Measurements from ENCODE around the gene AP2S1.
"Not testable (repeated sequence)": the region's sequence is repeated elsewhere in the genome, so short reads cannot be mapped to it uniquely, and the experiment has no call there.

The AP2S1 gene

GRCh38 chr19:46850228-46851203 is at the start of gene AP2S1:
Gene AP2S1, minus strand, starts transcription at chr19:46850846. Its CDS starts 80 bp downstream, at chr19:46850766.
- in situ Hi-C loops (cut with MboI; ENCODE audit: low sequenced_read_pairs): loop anchor here (10.0 to 25.0 kb wide), 2 partner anchors 144 to 287 kb away; partner anchors contain the start of gene SAE1

DNA sequence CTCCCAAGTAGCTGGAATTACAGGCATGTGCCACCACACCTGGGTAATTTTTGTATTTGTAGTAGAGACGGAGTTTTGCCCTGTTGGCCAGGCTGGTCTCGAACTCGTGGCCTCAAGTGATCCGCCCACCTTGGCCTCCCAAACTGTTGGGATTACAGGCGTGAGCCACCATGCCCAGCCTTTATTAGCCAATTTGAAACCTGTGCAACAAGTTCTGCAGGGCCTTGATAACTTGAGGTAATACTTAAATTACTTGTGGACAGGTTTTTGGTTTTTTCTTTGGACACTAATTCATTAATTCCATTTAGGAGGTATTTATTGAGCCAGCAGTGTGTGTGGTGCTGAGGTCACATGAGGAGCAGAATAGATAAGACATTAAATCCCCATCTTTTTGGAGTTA is 49.7 kb upstream of the AP2S1 start:
- in situ Hi-C loops (cut with MboI; ENCODE audit: low sequenced_read_pairs): no loop called here

DNA sequence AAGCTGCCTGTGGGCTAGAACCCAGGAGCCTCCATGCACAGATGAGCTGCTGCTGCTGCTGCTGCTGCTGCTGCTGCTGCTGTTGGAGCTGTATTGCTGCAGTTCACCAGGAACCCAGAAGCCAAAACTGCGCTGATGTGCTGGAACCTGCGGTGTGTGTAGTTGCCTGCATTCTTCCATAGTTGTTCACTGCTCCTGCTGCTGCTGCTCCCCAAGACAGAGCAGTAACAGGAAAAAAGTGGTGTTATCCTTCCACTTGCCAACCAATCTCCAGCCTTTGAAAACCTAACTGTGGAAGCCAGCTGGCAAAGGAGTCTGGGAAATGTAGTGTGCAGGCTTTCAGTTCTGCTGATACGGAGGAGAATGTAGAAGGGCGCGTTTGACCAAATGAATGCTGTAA is 48.1 kb upstream of the AP2S1 start:
- in situ Hi-C loops (cut with MboI; ENCODE audit: low sequenced_read_pairs): no loop called here

- in situ Hi-C loops (cut with MboI; ENCODE audit: low sequenced_read_pairs): no loop called here
These were observed 45.6 kb upstream of the AP2S1 start for GRCh38 chr19:46896076-46896794.

GRCh38 chr19:46892252-46893179 is 41.9 kb upstream of the AP2S1 start:
- in situ Hi-C loops (cut with MboI; ENCODE audit: low sequenced_read_pairs): no loop called here

GRCh38 chr19:46890423-46891170 is 40.0 kb upstream of the AP2S1 start:
- in situ Hi-C loops (cut with MboI; ENCODE audit: low sequenced_read_pairs): no loop called here

DNA sequence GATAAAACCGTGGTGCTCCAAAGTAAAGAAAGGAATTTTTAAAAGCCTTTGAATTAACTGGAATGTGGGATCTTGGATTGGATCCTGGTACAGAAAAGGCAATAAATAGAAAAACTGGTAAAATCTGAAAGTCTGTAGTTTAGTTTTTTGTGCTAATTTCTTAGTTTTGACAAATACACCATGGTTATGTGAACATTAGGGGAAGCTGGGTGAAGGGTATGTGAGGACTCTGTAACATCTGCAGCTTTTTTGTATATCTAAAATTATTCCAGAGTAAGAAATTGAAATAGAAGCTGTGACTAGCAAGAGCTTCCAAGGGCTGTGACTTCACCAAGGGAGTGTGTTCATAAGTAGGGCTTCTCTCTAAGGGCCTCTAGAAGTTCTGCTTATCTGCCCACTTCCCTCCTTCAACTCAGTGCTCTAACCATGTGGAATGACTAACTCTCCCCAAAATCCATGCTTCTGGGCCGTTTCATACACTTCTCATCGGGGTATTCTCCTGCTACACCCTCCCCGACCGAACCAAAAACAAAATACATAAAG is 36.7 kb upstream of the AP2S1 start:
- in situ Hi-C loops (cut with MboI; ENCODE audit: low sequenced_read_pairs): no loop called here

DNA sequence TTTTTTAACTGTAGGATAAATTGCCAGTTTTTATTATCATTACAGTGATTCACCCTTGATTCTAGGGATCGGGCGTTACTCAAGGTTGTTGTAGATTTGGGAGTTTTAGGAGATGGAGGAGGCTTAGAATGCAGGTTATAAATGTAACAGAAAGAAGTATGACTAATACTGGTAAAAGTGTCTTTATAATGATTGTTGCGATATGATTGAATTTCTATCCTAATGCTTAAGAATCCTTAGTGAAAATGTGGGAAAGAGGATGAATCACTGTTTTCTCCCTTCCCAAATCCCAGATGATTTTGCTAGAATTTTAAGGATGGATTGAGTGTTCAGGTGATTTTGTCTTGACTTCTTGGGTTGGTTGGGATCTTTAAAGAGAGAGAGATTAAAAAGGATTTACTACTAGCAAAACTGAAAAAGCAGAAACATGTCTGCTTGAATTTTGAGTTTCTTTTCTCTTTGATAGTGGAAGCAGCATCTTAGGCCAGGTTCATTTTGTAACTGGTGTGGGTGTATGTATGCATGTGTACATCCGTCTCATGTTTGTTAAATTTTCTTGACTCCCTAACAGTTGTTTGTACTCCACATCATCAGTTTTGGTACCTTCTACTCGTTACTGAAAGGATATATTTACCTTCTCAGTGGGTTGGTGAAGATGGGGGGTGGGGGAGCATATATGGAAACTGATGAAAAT is 36.0 kb upstream of the AP2S1 start:
- in situ Hi-C loops (cut with MboI; ENCODE audit: low sequenced_read_pairs): no loop called here

DNA sequence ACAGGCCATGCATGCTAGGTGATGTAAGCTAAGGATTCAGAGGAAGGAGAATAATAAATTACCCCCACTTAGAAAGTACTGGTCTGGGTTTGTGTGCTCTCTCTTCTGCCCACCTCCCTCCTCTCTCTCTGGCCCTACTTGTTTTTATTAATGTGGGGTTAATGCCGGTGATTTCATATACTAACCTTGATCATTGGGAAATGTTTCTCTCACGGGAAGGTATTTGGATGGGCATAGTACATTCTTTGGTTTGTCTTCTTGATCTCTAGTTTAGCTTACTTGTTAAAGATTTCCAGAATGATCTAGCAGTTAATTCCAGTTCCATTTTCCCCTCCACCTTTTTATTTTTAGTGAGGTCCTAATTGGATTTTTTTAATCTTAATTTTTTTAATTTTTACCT is 34.8 kb upstream of the AP2S1 start:
- in situ Hi-C loops (cut with MboI; ENCODE audit: low sequenced_read_pairs): no loop called here

DNA sequence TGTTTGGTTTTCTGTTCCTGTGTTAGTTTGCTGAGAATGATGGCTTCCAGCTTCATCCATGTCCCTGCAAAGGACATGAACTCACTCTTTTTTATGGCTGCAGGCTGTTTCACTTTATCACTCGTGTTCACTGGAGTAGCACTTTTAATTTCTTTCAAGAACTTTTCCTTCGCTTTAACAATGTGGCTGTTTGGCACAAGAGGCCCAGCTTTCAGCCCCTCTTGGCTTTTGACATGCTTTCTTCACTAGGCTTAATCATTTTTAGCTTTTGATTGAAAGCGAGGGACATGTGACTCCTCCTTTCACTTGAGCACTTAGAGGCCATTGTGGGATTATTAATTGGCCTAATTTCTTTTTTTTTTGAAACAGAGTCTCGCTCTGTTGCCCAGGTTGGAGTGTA is 32.1 kb upstream of the AP2S1 start:
- in situ Hi-C loops (cut with MboI; ENCODE audit: low sequenced_read_pairs): not testable (repeated sequence)

GRCh38 chr19:46882034-46882433 is 31.4 kb upstream of the AP2S1 start:
- in situ Hi-C loops (cut with MboI; ENCODE audit: low sequenced_read_pairs): no loop called here

DNA sequence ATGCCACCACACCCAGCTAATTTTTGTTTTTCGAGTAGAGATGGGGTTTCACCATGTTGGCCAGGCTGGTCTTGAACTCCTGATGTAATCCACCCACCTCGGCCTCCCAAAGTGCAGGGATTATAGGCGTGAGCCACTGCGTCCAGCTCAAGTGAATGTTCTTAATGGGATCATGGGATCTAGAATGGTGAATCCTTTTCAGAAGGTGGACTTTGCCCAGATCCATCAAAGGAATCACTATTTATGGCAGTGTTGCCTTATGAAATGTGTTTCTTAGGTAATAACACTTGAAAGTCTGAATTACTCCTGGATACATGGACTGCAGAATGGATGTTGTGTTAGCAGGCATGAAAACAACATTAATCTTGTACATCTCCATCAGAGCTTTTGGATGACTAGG is 30.4 kb upstream of the AP2S1 start:
- in situ Hi-C loops (cut with MboI; ENCODE audit: low sequenced_read_pairs): no loop called here

DNA sequence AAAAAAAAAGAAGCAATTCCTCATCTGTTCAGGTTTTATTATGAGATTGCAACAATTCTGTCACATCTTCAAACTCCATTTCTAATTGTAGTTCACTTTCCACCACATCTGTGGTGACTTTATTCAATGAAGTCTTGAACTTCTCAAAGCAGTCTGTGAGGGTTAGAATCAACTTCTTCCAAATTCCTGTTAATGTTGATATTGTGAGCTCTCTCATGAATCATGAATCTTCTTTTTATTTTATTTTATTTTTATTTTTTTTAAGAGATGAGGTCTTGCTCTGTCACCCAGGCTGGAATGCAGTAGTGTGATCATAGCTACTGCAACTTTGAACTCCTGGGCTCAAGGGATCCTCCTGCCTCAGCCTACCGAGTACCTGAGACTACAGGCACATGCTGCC is 29.8 kb upstream of the AP2S1 start:
- in situ Hi-C loops (cut with MboI; ENCODE audit: low sequenced_read_pairs): no loop called here

GRCh38 chr19:46878613-46879375 is 28.1 kb upstream of the AP2S1 start:
- in situ Hi-C loops (cut with MboI; ENCODE audit: low sequenced_read_pairs): no loop called here

GRCh38 chr19:46875657-46876056 is 25.0 kb upstream of the AP2S1 start:
- in situ Hi-C loops (cut with MboI; ENCODE audit: low sequenced_read_pairs): no loop called here

GRCh38 chr19:46875234-46875633 is 24.6 kb upstream of the AP2S1 start:
- in situ Hi-C loops (cut with MboI; ENCODE audit: low sequenced_read_pairs): no loop called here

DNA sequence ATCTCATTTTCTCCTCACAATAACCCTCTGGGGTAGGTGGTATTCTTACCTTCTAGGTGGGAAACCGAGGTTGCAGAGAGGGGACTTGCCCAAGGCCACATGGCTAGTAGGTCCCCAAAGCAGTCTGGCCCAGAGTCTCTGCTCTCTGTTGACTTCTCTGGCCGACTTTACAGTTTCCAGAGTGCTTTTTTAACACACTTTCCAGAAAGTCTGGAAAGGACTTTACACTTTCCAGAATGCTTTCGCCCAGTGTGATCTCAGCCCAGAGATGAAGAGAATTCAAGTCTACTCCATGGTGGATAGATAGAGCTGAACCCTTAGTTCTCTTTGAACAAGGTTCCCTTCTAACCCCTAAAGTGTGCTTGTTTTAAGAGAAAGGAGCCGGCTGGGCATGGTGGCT is 22.3 kb upstream of the AP2S1 start:
- in situ Hi-C loops (cut with MboI; ENCODE audit: low sequenced_read_pairs): loop anchor here (25.0 kb wide), 1 partner anchor 264 kb away; the partner anchor contains the start of gene SAE1

- in situ Hi-C loops (cut with MboI; ENCODE audit: low sequenced_read_pairs): loop anchor here (25.0 kb wide), 1 partner anchor 266 kb away; the partner anchor contains the start of gene SAE1
These were observed 20.5 kb upstream of the AP2S1 start for GRCh38 chr19:46871173-46871572.

Measured in HL-60/S4 (cell line).